Stimulated activated CD4-positive, alpha-beta T cell treated with anti-CD3 and anti-CD28 coated beads, TNF-alpha, amount 100 ng/mL, for 4 hours (primary cell): Measurements from ENCODE around the gene CHST8.

ENCODE experiments used
- DNase-seq, 3 experiments: peaks; one replicate each; pipeline ENCODE4 v3.0.0-alpha.2; 2020; ENCODE audit warnings: low read depth in 3 of 3

Gene CHST8

GRCh38 chr19:33673258-33673875 lies 51.6 kb downstream of the CHST8 start:
- no peak for DNase-seq

GRCh38 chr19:33673996-33674625 lies 52.4 kb downstream of the CHST8 start:
- no peak for DNase-seq

- DNase-seq, result no peak
Measured at GRCh38 chr19:33674626-33675367, 53.0 kb downstream of the CHST8 start.

GRCh38 chr19:33675501-33676124 lies 53.9 kb downstream of the CHST8 start:
- DNase-seq, result no peak

GRCh38 chr19:33676999-33677665 lies 55.4 kb downstream of the CHST8 start:
- DNase-seq, result no peak

- no peak for DNase-seq
Measured at GRCh38 chr19:33677745-33678426, 56.1 kb downstream of the CHST8 start.

- no peak for DNase-seq
Measured at GRCh38 chr19:33678796-33679585, 57.2 kb downstream of the CHST8 start.

GRCh38 chr19:33679696-33680095 lies 57.9 kb downstream of the CHST8 start:
- no peak for DNase-seq

- no peak for DNase-seq
Measured at GRCh38 chr19:33681081-33681680, 59.4 kb downstream of the CHST8 start.

- DNase-seq, result no peak
Measured at GRCh38 chr19:33683881-33684537, 62.3 kb downstream of the CHST8 start.

GRCh38 chr19:33684538-33685232 lies 62.9 kb downstream of the CHST8 start:
- DNase-seq, result no peak

- no peak for DNase-seq
Measured at GRCh38 chr19:33685541-33685940, 63.8 kb downstream of the CHST8 start.

GRCh38 chr19:33686262-33686661 lies 64.5 kb downstream of the CHST8 start:
- DNase-seq, result no peak

GRCh38 chr19:33686687-33687480 lies 65.1 kb downstream of the CHST8 start:
- no peak for DNase-seq

- DNase-seq, result no peak
Measured at GRCh38 chr19:33687481-33688170, 65.9 kb downstream of the CHST8 start.

- DNase-seq, result no peak
Measured at GRCh38 chr19:33688171-33688992, 66.6 kb downstream of the CHST8 start.
